Measurements from ENCODE around the gene IL16.

DNA sequence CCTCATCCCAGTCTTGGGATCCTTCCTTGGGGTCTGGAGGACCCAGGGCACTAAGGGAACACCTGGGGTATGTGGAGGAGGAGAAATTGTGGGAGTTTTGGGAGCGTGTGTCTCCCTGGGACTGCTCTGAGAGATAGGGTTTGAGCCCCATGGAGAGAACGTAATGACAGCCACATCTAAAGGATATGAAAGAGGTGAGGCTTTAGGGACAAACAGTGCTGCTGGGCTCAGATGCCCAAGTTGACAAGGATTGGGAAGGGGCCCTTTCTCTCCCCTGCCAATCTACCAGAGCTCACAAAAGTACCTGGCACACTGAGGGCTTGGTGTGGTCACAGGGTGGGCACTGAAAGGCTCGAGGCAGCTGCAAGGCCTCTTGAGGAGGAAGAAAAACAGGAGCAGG lies 140.6 kb downstream of the IL16 start:
- TF ChIP-seq, protein P1, sequence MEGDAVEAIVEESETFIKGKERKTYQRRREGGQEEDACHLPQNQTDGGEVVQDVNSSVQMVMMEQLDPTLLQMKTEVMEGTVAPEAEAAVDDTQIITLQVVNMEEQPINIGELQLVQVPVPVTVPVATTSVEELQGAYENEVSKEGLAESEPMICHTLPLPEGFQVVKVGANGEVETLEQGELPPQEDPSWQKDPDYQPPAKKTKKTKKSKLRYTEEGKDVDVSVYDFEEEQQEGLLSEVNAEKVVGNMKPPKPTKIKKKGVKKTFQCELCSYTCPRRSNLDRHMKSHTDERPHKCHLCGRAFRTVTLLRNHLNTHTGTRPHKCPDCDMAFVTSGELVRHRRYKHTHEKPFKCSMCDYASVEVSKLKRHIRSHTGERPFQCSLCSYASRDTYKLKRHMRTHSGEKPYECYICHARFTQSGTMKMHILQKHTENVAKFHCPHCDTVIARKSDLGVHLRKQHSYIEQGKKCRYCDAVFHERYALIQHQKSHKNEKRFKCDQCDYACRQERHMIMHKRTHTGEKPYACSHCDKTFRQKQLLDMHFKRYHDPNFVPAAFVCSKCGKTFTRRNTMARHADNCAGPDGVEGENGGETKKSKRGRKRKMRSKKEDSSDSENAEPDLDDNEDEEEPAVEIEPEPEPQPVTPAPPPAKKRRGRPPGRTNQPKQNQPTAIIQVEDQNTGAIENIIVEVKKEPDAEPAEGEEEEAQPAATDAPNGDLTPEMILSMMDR (IDR thresholded peaks at IDR 0.05; ENCODE audit: low read depth, low read length, missing input control), result no peak
- TF ChIP-seq MAX (IDR thresholded peaks at IDR 0.05) (no peak), FOXA1 (IDR thresholded peaks at IDR 0.05) (no peak), REST (IDR thresholded peaks at IDR 0.05) (no peak), ZBTB33 (IDR thresholded peaks at IDR 0.05) (no peak), TAF1 (conservative IDR thresholded peaks at IDR 0.05) (no peak), SP1 (IDR thresholded peaks at IDR 0.05) (no peak), RAD21 (IDR thresholded peaks at IDR 0.05) (no peak), YY1 (IDR thresholded peaks at IDR 0.05) (no peak), JUND (IDR thresholded peaks at IDR 0.05) (no peak)

All from liver (tissue), 3 donors.